SK-N-SH (cell line): ENCODE results near the gene SPATA16. TPM values are rescaled to one million over a fixed set of nuclear protein-coding genes. Genes with fewer than 3 reads are reported as not detected.

Experiments
- CTCF ChIA-PET: fragments of 300-600, 350-600 bp; formaldehyde crosslinking; extraction: SDS; loops from one replicate; lab custom pipeline; 2021; lab: Yijun Ruan, JAX
- POLR2A ChIA-PET: fragments of 350-600 bp; sonication (Branson Sonifier 250); formaldehyde crosslinking; extraction: SDS; loops from one replicate; lab custom pipeline; 2020; ENCODE audit warnings: antibody characterized with exemption, inconsistent platforms; lab: Yijun Ruan, JAX
- DNase-seq: peaks from one replicate; pipeline ENCODE4 v3.0.0; 2012
- H2AFZ ChIP-seq: fragments of 200-600 bp; sonication (generic); 2 replicates; pipeline ENCODE4 v1.8.1; 2016; ENCODE audit warnings: antibody characterized with exemption, mild to moderate bottlenecking, low read depth
- H3F3A ChIP-seq: fragments of 200-600 bp; sonication (generic); replicated peaks from 2 replicates; pipeline ENCODE3; 2016; ENCODE audit warnings: antibody characterized with exemption, mild to moderate bottlenecking; ENCODE audit not compliant: insufficient read depth
- H3K27ac ChIP-seq, 2 experiments: fragments of 200-500 bp in 1 of 2; fragments of 200-600 bp in 1 of 2; sonication (Bioruptor generic) in 1 of 2; sonication (generic), shearing (Covaris generic) in 1 of 2; 2 replicates each; pipeline versions ENCODE4 v1.5.1 to v1.6.1; 2014 to 2016; ENCODE audit warnings: low read depth in 2 of 2, inconsistent platforms in 1 of 2, low read length in 1 of 2, mild to moderate bottlenecking in 1 of 2, mixed read lengths in 1 of 2
- H3K27me3 ChIP-seq: fragments of 200-600 bp; sonication (generic), shearing (Covaris generic); 2 replicates; pipeline ENCODE4 v1.6.1; 2016; ENCODE audit warnings: mixed run types; ENCODE audit not compliant: insufficient read depth
- H3K36me3 ChIP-seq, 2 experiments: fragments of 200-500 bp in 1 of 2; fragments of 200-600 bp in 1 of 2; sonication (Bioruptor generic) in 1 of 2; sonication (generic) in 1 of 2; replicated peaks in 1 of 2; 2 replicates each; pipeline versions ENCODE3 to v1.5.1; 2014 to 2016; ENCODE audit warnings: low read length in 1 of 2, mild to moderate bottlenecking in 1 of 2; ENCODE audit not compliant: insufficient read depth in 2 of 2, control insufficient read depth in 1 of 2
- H3K4me1 ChIP-seq, 2 experiments: fragments of 200-500 bp in 1 of 2; fragments of 200-600 bp in 1 of 2; sonication (Bioruptor generic) in 1 of 2; sonication (generic), shearing (Covaris generic) in 1 of 2; 2 replicates each; pipeline versions ENCODE4 v1.5.1 to v1.6.1; 2014 to 2016; ENCODE audit warnings: low read depth in 1 of 2, low read length in 1 of 2, mixed run types in 1 of 2; ENCODE audit not compliant: insufficient read depth in 2 of 2, control insufficient read depth in 1 of 2
- H3K4me2 ChIP-seq: fragments of 200-600 bp; sonication (generic), shearing (Covaris generic); 2 replicates; pipeline ENCODE4 v1.6.1; 2017; ENCODE audit warnings: mixed run types
- H3K4me3 ChIP-seq, 2 experiments: fragments of 200-500 bp in 1 of 2; fragments of 200-600 bp in 1 of 2; sonication (Bioruptor generic) in 1 of 2; sonication (generic), shearing (Covaris generic) in 1 of 2; 2 replicates each; pipeline versions ENCODE4 v1.5.1 to v1.8.1; 2014 to 2016; ENCODE audit warnings: low read depth in 2 of 2, inconsistent platforms in 1 of 2, low read length in 1 of 2, mild to moderate bottlenecking in 1 of 2, mixed read lengths in 1 of 2, moderate library complexity in 1 of 2
- H3K79me2 ChIP-seq: fragments of 200-600 bp; sonication (generic); 2 replicates; pipeline ENCODE4 v1.8.1; 2017; ENCODE audit warnings: mild to moderate bottlenecking; ENCODE audit not compliant: insufficient read depth
- H3K9ac ChIP-seq: fragments of 200-600 bp; sonication (generic); 2 replicates; pipeline ENCODE4 v1.6.1; 2017; ENCODE audit warnings: mixed run types
- H3K9me2 ChIP-seq: fragments of 200-600 bp; sonication (generic); 2 replicates; pipeline ENCODE4 v1.6.1; 2017; ENCODE audit warnings: mixed run types
- H3K9me3 ChIP-seq: fragments of 200-600 bp; sonication (generic); 2 replicates; pipeline ENCODE4 v1.6.1; 2017; ENCODE audit warnings: mixed run types, mild to moderate bottlenecking, moderate library complexity
- H4K20me1 ChIP-seq: fragments of 200-600 bp; sonication (generic); 2 replicates; pipeline ENCODE4 v1.6.1; 2017; ENCODE audit warnings: mild to moderate bottlenecking, mixed run types; ENCODE audit not compliant: insufficient read depth
- CHD2 ChIP-seq: fragments of 150-350 bp; IDR thresholded peaks from 2 replicates; pipeline ENCODE4 v1.6.1; 2018; ENCODE audit warnings: low read length; ENCODE audit not compliant: partially characterized antibody
- FOSL2 ChIP-seq: IDR thresholded peaks from 2 replicates; pipeline ENCODE4 v1.4.0; 2012; ENCODE audit warnings: low read depth, mild to moderate bottlenecking, moderate library complexity, borderline replicate concordance
- FOXJ3 ChIP-seq: sonication (generic); formaldehyde crosslinking; IDR thresholded peaks from 2 replicates; pipeline ENCODE4 v1.5.1; 2020; ENCODE audit warnings: mild to moderate bottlenecking, missing genetic modification reagents
- IRF3 ChIP-seq: fragments of 150-350 bp; IDR thresholded peaks from 2 replicates; pipeline ENCODE4 v1.6.1; 2016; ENCODE audit warnings: mild to moderate bottlenecking, low read depth, low read length
- JUND ChIP-seq: IDR thresholded peaks from 2 replicates; pipeline ENCODE4 v1.4.0; 2012
- MEF2A ChIP-seq: IDR thresholded peaks from 2 replicates; pipeline ENCODE4 v1.4.0; 2012; ENCODE audit warnings: low read depth, borderline replicate concordance
- MXI1 ChIP-seq: IDR thresholded peaks from 2 replicates; pipeline ENCODE4 v1.6.1; 2012; ENCODE audit warnings: mild to moderate bottlenecking, low read depth, low read length, improper control_type of control experiment
- PBX3 ChIP-seq: IDR thresholded peaks from 2 replicates; pipeline ENCODE4; 2012
- RCOR1 ChIP-seq: fragments of 150-350 bp; IDR thresholded peaks from 2 replicates; pipeline ENCODE4 v1.6.1; 2017; ENCODE audit warnings: antibody characterized with exemption, low read length
- REST ChIP-seq: IDR thresholded peaks from 2 replicates; pipeline ENCODE4 v1.6.1; 2012; ENCODE audit warnings: mild to moderate bottlenecking, low read depth, low read length, moderate library complexity
- SMC3 ChIP-seq: IDR thresholded peaks from 2 replicates; pipeline ENCODE4 v1.6.1; 2012; ENCODE audit warnings: low read depth, low read length, improper control_type of control experiment
- TAF1 ChIP-seq: IDR thresholded peaks from 2 replicates; pipeline ENCODE4 v1.6.1; 2012; ENCODE audit warnings: low read depth, mild to moderate bottlenecking, low read length, moderate library complexity, borderline replicate concordance
- TCF12 ChIP-seq: IDR thresholded peaks from 2 replicates; pipeline ENCODE4 v1.4.0; 2012
- YY1 ChIP-seq: IDR thresholded peaks from 2 replicates; pipeline ENCODE4 v1.4.0; 2012; ENCODE audit warnings: low read depth, mild to moderate bottlenecking
- WGBS: methylation state at CpG from one replicate; pipeline ENCODE4 v1.1.6; 2017; ENCODE audit warnings: low lambda C conversion rate; 5-methylcytosine and 5-hydroxymethylcytosine counted together
- polyA plus RNA-seq, 3 experiments: library from polyadenylated mRNA; depleted of rRNA; stranded (reverse); fragments of >200 nt; gene quantifications; 2 replicates each; pipeline ENCODE4 v1.2.3, GENCODE V29; 2012

SPATA16 gene
- polyA plus RNA-seq, 1 of the 3 experiments (the other 2 are of a cell fraction), result not detected

- Histone ChIP-seq H3K4me1 (peaks cover 0 to 11% of the 10 kb centered on the region in 2 experiments; a peak in 2 of 4 replicates), H3K4me3 (no peak overlapping the region), H2AFZ (no peak overlapping the region), H3K36me3 (no peaks in the 10 kb centered on the region), H3K9me2 (no peaks in the 10 kb centered on the region), H3K79me2 (no peaks in the 10 kb centered on the region), H3K27ac (no peak overlapping the region; a peak in 1 of 4 replicates), H4K20me1 (no peaks in the 10 kb centered on the region), H3K9me3 (no peaks in the 10 kb centered on the region)
- ChIA-PET POLR2A (no interaction called here), CTCF (no interaction called here)
- no peak for TF ChIP-seq IRF3
- TF ChIP-seq TAF1, result no peak
- TF ChIP-seq YY1, result no peak
- no peak for TF ChIP-seq SMC3
- no peak for TF ChIP-seq MEF2A
- TF ChIP-seq PBX3, result no peak
- TF ChIP-seq MXI1, result no peak
- no peak for TF ChIP-seq CHD2
- no peak for TF ChIP-seq FOXJ3
- no peak for TF ChIP-seq REST
- no peak for TF ChIP-seq JUND
- no peak for TF ChIP-seq TCF12
- TF ChIP-seq RCOR1, result no peak
- TF ChIP-seq FOSL2, result no peak
- TF ChIP-seq, all 33 proteins: peak for 0
- H3K9ac ChIP-seq, result no peak overlapping the region
- 34% methylated on average over 3 of the region's 3 CpGs for WGBS
- peak; percentile 17 for DNase-seq
- H3F3A ChIP-seq, result no peaks in the 10 kb centered on the region
- no peaks in the 10 kb centered on the region for H3K27me3 ChIP-seq
- H3K4me2 ChIP-seq, result no peak overlapping the region
Observed at GRCh38 chr3:173065543-173065981, 75.5 kb downstream of the SPATA16 start.
